Stomach (tissue), 4 donors: ENCODE results near the gene RASIP1.

Experiments
- CTCF ChIP-seq, 7 experiments: fragments of 450-650 bp in 4 of 7; fragments of 200-600 bp in 3 of 7; sonication (generic) in 3 of 7; IDR thresholded peaks; one replicate each; pipeline ENCODE4 v1.5.1; 2016 to 2019; ENCODE audit warnings: antibody characterized with exemption in 7 of 7, control low read depth in 2 of 7, mild to moderate bottlenecking in 1 of 7
- EP300 ChIP-seq: sonication (generic); formaldehyde crosslinking; IDR thresholded peaks from one replicate; pipeline ENCODE4 v1.6.1; 2017; ENCODE audit warnings: antibody characterized with exemption
- POLR2A ChIP-seq, 4 donors: fragments of 450-650 bp; IDR thresholded peaks; one replicate each; pipeline ENCODE4 v1.6.1; 2016; ENCODE audit warnings: antibody characterized with exemption in 4 of 4, control low read depth in 2 of 4, mild to moderate bottlenecking in 1 of 4, moderate library complexity in 1 of 4

- TF ChIP-seq CTCF (IDR thresholded peaks at IDR 0.05), result no peak
- TF ChIP-seq EP300, result no peak
- TF ChIP-seq POLR2A (IDR thresholded peaks at IDR 0.05), result no peak
These were observed 57.1 kb downstream of the RASIP1 start for GRCh38 chr19:48683349-48683748.
